HepG2 (cell line): Measurements from ENCODE around the gene SLC12A1. TPM values are rescaled to one million over a fixed set of nuclear protein-coding genes. Genes with fewer than 3 reads are reported as not detected.
A peak's percentile ranks its signal among the peaks of the same experiment; 100 is the strongest.

Source experiments
- ASH2L ChIP-seq: fragments of 300-600, 200-600 bp; sonication (generic); IDR thresholded peaks from 2 replicates; pipeline ENCODE4 v1.7.0; 2017; ENCODE audit warnings: low read depth, mild to moderate bottlenecking, moderate library complexity, mixed read lengths, low read length; ENCODE audit not compliant: insufficient read length
- CHD2 ChIP-seq: IDR thresholded peaks from 2 replicates; pipeline ENCODE4 v1.6.1; 2011; ENCODE audit warnings: low read depth, low read length, improper control_type of control experiment
- HCFC1 ChIP-seq: fragments of 150-350 bp; IDR thresholded peaks from 2 replicates; pipeline ENCODE4 v1.6.1; 2014; ENCODE audit warnings: low read depth, low read length
- IRX3 ChIP-seq: sonication (generic); formaldehyde crosslinking; IDR thresholded peaks from 2 replicates; pipeline ENCODE4 v1.8.1; 2023; ENCODE audit warnings: mild to moderate bottlenecking, low read depth, missing genetic modification reagents, borderline replicate concordance
- KAT7 ChIP-seq: IDR thresholded peaks from 2 replicates; pipeline ENCODE4 v1.6.1; 2018; ENCODE audit warnings: borderline replicate concordance, missing compliant biosample characterization
- MAX ChIP-seq: IDR thresholded peaks from 2 replicates; pipeline ENCODE4 v1.6.1; 2012; ENCODE audit warnings: inconsistent platforms
- MEIS1 ChIP-seq: sonication (generic); formaldehyde crosslinking; IDR thresholded peaks from 2 replicates; pipeline ENCODE4 v1.9.0; 2021; ENCODE audit warnings: mild to moderate bottlenecking, missing genetic modification reagents, moderate library complexity, borderline replicate concordance
- MTF1 ChIP-seq: sonication (generic); formaldehyde crosslinking; IDR thresholded peaks from 2 replicates; pipeline ENCODE4 v1.5.0; 2020; ENCODE audit warnings: missing genetic modification reagents
- MTF2 ChIP-seq: sonication (generic); formaldehyde crosslinking; IDR thresholded peaks from 2 replicates; pipeline ENCODE4 v1.5.0; 2020; ENCODE audit warnings: missing genetic modification reagents, borderline replicate concordance
- NFKB2 ChIP-seq: sonication (generic); formaldehyde crosslinking; IDR thresholded peaks from 2 replicates; pipeline ENCODE4 v1.4.0; 2020; ENCODE audit warnings: missing genetic modification reagents, borderline replicate concordance
- NR3C1 ChIP-seq: sonication (generic); formaldehyde crosslinking; IDR thresholded peaks from 2 replicates; pipeline ENCODE4 v1.4.0; 2020; ENCODE audit warnings: missing genetic modification reagents
- PAF1 ChIP-seq: IDR thresholded peaks from 2 replicates; pipeline ENCODE4 v1.6.1; 2016; ENCODE audit warnings: missing genetic modification reagents, missing compliant biosample characterization
- PATZ1 ChIP-seq: sonication (generic); formaldehyde crosslinking; IDR thresholded peaks from 2 replicates; pipeline ENCODE4 v1.4.0; 2020; ENCODE audit warnings: missing genetic modification reagents
- PHF8 ChIP-seq: sonication (generic); formaldehyde crosslinking; IDR thresholded peaks from 2 replicates; pipeline ENCODE4 v1.5.0; 2020; ENCODE audit warnings: missing genetic modification reagents
- PRMT3 ChIP-seq: sonication (generic); formaldehyde crosslinking; IDR thresholded peaks from 2 replicates; pipeline ENCODE4 v1.8.1; 2022; ENCODE audit warnings: low read depth, mild to moderate bottlenecking, moderate library complexity, missing genetic modification reagents, borderline replicate concordance
- TFDP2 ChIP-seq: sonication (generic); formaldehyde crosslinking; IDR thresholded peaks from 2 replicates; pipeline ENCODE4 v1.4.0; 2020; ENCODE audit warnings: missing genetic modification reagents
- YY1 ChIP-seq: IDR thresholded peaks from 2 replicates; pipeline ENCODE4 v1.6.1; 2011; ENCODE audit warnings: low read length, low read depth, moderate library complexity, mild to moderate bottlenecking; ENCODE audit not compliant: insufficient read depth, insufficient replicate concordance
- ZC3H13 ChIP-seq: sonication (generic); formaldehyde crosslinking; IDR thresholded peaks from 2 replicates; pipeline ENCODE4 v1.8.1; 2023; ENCODE audit warnings: mild to moderate bottlenecking, missing genetic modification reagents, moderate library complexity
- ZFX ChIP-seq: sonication (generic); formaldehyde crosslinking; IDR thresholded peaks from 2 replicates; pipeline ENCODE4 v1.4.0; 2020; ENCODE audit warnings: mild to moderate bottlenecking, low read depth, missing genetic modification reagents, moderate library complexity
- ZNF547 ChIP-seq: sonication (generic); formaldehyde crosslinking; IDR thresholded peaks from 2 replicates; pipeline ENCODE4 v1.5.1; 2020; ENCODE audit warnings: mild to moderate bottlenecking, missing genetic modification reagents
- ZNF564 ChIP-seq: sonication (generic); formaldehyde crosslinking; IDR thresholded peaks from 2 replicates; pipeline ENCODE4 v1.8.1; 2023; ENCODE audit warnings: mild to moderate bottlenecking, missing genetic modification reagents
- ZNF570 ChIP-seq: sonication (generic); formaldehyde crosslinking; IDR thresholded peaks from 2 replicates; pipeline ENCODE4 v1.4.0; 2020; ENCODE audit warnings: mild to moderate bottlenecking, missing genetic modification reagents, borderline replicate concordance
- ZNF597 ChIP-seq: sonication (generic); formaldehyde crosslinking; IDR thresholded peaks from 2 replicates; pipeline ENCODE4 v1.5.0; 2020; ENCODE audit warnings: missing genetic modification reagents
- ZNF652 ChIP-seq: IDR thresholded peaks from 2 replicates; pipeline ENCODE4 v1.6.1; 2016; ENCODE audit warnings: low read depth, borderline replicate concordance
- ZNF782 ChIP-seq: sonication (generic); formaldehyde crosslinking; IDR thresholded peaks from 2 replicates; pipeline ENCODE4 v1.4.0; 2020; ENCODE audit warnings: missing genetic modification reagents, mild to moderate bottlenecking, borderline replicate concordance
- polyA plus RNA-seq, 8 experiments: library from polyadenylated mRNA; depleted of rRNA in 3 of 8; stranded (reverse) in 7 of 8; unstranded in 1 of 8; fragments of >200 nt; fragmentation: Illumina TruSeq in 4 of 8; extraction: Trizol in 4 of 8; gene quantifications; 2 replicates each; pipeline versions ENCODE4 v1.2.1 to v1.2.3, GENCODE V29; 2011 to 2016; ENCODE audit warnings: low read depth in 4 of 8, missing spikeins in 1 of 8, mixed read lengths in 1 of 8; ENCODE audit not compliant: insufficient read depth in 1 of 8
- total RNA-seq, 5 experiments: library from RNA; depleted of rRNA; stranded (reverse); fragments of >200 nt; fragmentation: Illumina TruSeq; extraction: Trizol; gene quantifications; 2 replicates each; pipeline ENCODE4 v1.2.3, GENCODE V29; 2016; ENCODE audit warnings: low read depth in 1 of 5

SLC12A1 gene
- total and polyA plus RNA-seq, 2 of the 13 experiments (the other 11 are each of a cell fraction or from before 2014, with no cell fraction given) = not detected

- TF ChIP-seq PATZ1 (CRISPR knock-in tag) = no peak
- no peak for TF ChIP-seq ZNF547 (CRISPR knock-in tag)
- no peak for TF ChIP-seq PAF1 (CRISPR knock-in tag)
- no peak for TF ChIP-seq PRMT3 (CRISPR knock-in tag)
- peak; percentile 44 for TF ChIP-seq ASH2L
- TF ChIP-seq ZNF782 (CRISPR knock-in tag) = no peak
- no peak for TF ChIP-seq KAT7 (CRISPR knock-in tag)
- peak; percentile 80 for TF ChIP-seq TFDP2
- no peak for TF ChIP-seq ZNF597 (CRISPR knock-in tag)
- TF ChIP-seq HCFC1 = no peak
- peak; percentile 91 for TF ChIP-seq YY1
- peak; percentile 85 for TF ChIP-seq MAX
- TF ChIP-seq ZNF570 (CRISPR knock-in tag) = no peak
- TF ChIP-seq IRX3 (CRISPR knock-in tag) = peak; percentile 80; the same call in 1 of the 2 replicates
- TF ChIP-seq PHF8 (CRISPR knock-in tag) = peak; percentile 42; the same call in 1 of the 2 replicates
- no peak for TF ChIP-seq MTF2
- TF ChIP-seq ZFX = peak; percentile 77
- 0 out of 2 replicates have a peak, but pooled peaks have one; percentile 25 for TF ChIP-seq ZNF564
- TF ChIP-seq ZNF652 (CRISPR knock-in tag) = no peak
- no peak for TF ChIP-seq MEIS1 (CRISPR knock-in tag)
- TF ChIP-seq MTF1 (CRISPR knock-in tag) = no peak
- no peak for TF ChIP-seq NR3C1 (CRISPR knock-in tag)
- TF ChIP-seq ZC3H13 (CRISPR knock-in tag) = 0 out of 2 replicates have a peak, but pooled peaks have one; percentile 43
- TF ChIP-seq CHD2 = peak; percentile 96
- no peak for TF ChIP-seq NFKB2 (CRISPR knock-in tag)
- TF ChIP-seq, all 625 proteins: peak for 52
Measured at GRCh38 chr15:48177766-48178647, 28.1 kb upstream of the SLC12A1 start, which contains the start of gene MYEF2 (continued).
